Raji (cell line): ENCODE results near the gene TMTC2.

Experiments
- POLR2A ChIP-seq: IDR thresholded peaks from 2 replicates; pipeline ENCODE4 v1.6.1; 2011; ENCODE audit warnings: low read depth, low read length, control low read depth; ENCODE audit not compliant: insufficient read depth

TMTC2 gene

GRCh38 chr12:82958966-82959365, 272.3 kb downstream of the TMTC2 start:
- no peak for TF ChIP-seq POLR2A

- TF ChIP-seq POLR2A, result no peak
Measured at GRCh38 chr12:82959821-82960220, 273.1 kb downstream of the TMTC2 start.

GRCh38 chr12:82961835-82962234, 275.1 kb downstream of the TMTC2 start:
- no peak for TF ChIP-seq POLR2A

GRCh38 chr12:82963956-82964355, 277.2 kb downstream of the TMTC2 start:
- TF ChIP-seq POLR2A, result no peak

- TF ChIP-seq POLR2A, result no peak
Measured at GRCh38 chr12:82964446-82964845, 277.7 kb downstream of the TMTC2 start.

GRCh38 chr12:82966001-82966559, 279.4 kb downstream of the TMTC2 start:
- TF ChIP-seq POLR2A, result no peak

GRCh38 chr12:82968631-82969367, 282.1 kb downstream of the TMTC2 start:
- TF ChIP-seq POLR2A, result no peak

GRCh38 chr12:82970614-82971013, 283.9 kb downstream of the TMTC2 start:
- TF ChIP-seq POLR2A, result no peak

- TF ChIP-seq POLR2A, result no peak
Measured at GRCh38 chr12:82971584-82971983, 284.9 kb downstream of the TMTC2 start.

GRCh38 chr12:82972624-82973023, 285.9 kb downstream of the TMTC2 start:
- TF ChIP-seq POLR2A, result no peak

GRCh38 chr12:82973592-82973991, 286.9 kb downstream of the TMTC2 start:
- TF ChIP-seq POLR2A, result no peak

- TF ChIP-seq POLR2A, result no peak
Measured at GRCh38 chr12:82981150-82981549, 294.4 kb downstream of the TMTC2 start.

GRCh38 chr12:82994117-82994516, 307.4 kb downstream of the TMTC2 start:
- TF ChIP-seq POLR2A, result no peak

- TF ChIP-seq POLR2A, result no peak
Measured at GRCh38 chr12:82996168-82996812, 309.6 kb downstream of the TMTC2 start.

- no peak for TF ChIP-seq POLR2A
Measured at GRCh38 chr12:82998509-82998908, 311.8 kb downstream of the TMTC2 start.

GRCh38 chr12:83003026-83003425, 316.3 kb downstream of the TMTC2 start:
- no peak for TF ChIP-seq POLR2A
